Upper lobe of right lung (tissue), 1 donor: Measurements from ENCODE around the gene BSDC1. TPM values are rescaled to one million over a fixed set of nuclear protein-coding genes. Genes with fewer than 3 reads are reported as not detected.

Experiments used
- ATAC-seq: fragments of 200-7000 bp; cut with Tn5 transposase; one replicate; pipeline ENCODE4 v1.9.1; 2020; ENCODE audit warnings: mild to moderate bottlenecking, moderate library complexity
- DNase-seq: peaks from one replicate; pipeline ENCODE4 v3.0.0-alpha.2; 2020
- H3K27ac ChIP-seq: fragments of 200-600 bp; one replicate; pipeline ENCODE4 v1.8.0; 2022
- H3K27me3 ChIP-seq: fragments of 200-600 bp; one replicate; pipeline ENCODE4 v1.8.0; 2022; ENCODE audit warnings: mild to moderate bottlenecking
- H3K36me3 ChIP-seq: fragments of 200-600 bp; one replicate; pipeline ENCODE4 v1.8.0; 2022
- H3K4me1 ChIP-seq: fragments of 200-600 bp; one replicate; pipeline ENCODE4 v1.8.0; 2022
- H3K4me3 ChIP-seq: fragments of 200-600 bp; one replicate; pipeline ENCODE4 v1.8.0; 2022; ENCODE audit warnings: mild to moderate bottlenecking
- H3K9me3 ChIP-seq: fragments of 200-600 bp; one replicate; pipeline ENCODE4 v1.8.0; 2022
- CTCF ChIP-seq: fragments of 200-600 bp; IDR thresholded peaks from one replicate; pipeline ENCODE4 v1.8.0; 2022; ENCODE audit warnings: antibody characterized with exemption
- intact Hi-C: fragments of 100-400 bp; cut with DNase I; formaldehyde crosslinking; loops from one replicate; pipeline ENCODE4 v1.11.0; 2022
- total RNA-seq: library from RNA; stranded (reverse); fragmentation: NEBNext Ultra II Directional; extraction: Animal tissue kit (Norgen Biotek cat#: 25700); gene quantifications from one replicate; pipeline ENCODE4 v1.2.1, GENCODE V29; 2021
- donor health status: DM: no; HTN: yes; CAD: no; lungs with severe emphysema.

BSDC1 gene
- total RNA-seq, 1 donor from 2014 or later: 67.6 TPM

GRCh38 chr1:32346532-32347157 lies 47.6 kb downstream of the BSDC1 start:
- H3K36me3 ChIP-seq: no peaks in the 10 kb centered on the region
- H3K4me1 ChIP-seq: peaks cover 41% of the 10 kb centered on the region
- no peaks in the 10 kb centered on the region for H3K9me3 ChIP-seq
- ATAC-seq: no peak
- intact Hi-C loops: no loop called here
- H3K4me3 ChIP-seq: no peak overlapping the region
- DNase-seq: no peak
- H3K27me3 ChIP-seq: no peaks in the 10 kb centered on the region
- no peak for TF ChIP-seq CTCF
- H3K27ac ChIP-seq: no peak overlapping the region

- peak; percentile 39 for ATAC-seq
- no peak for DNase-seq
- no peak for TF ChIP-seq CTCF
- intact Hi-C loops: no loop called here
- Histone ChIP-seq H3K4me1 (peaks cover 34% of the 10 kb centered on the region), H3K4me3 (no peak overlapping the region), H3K36me3 (no peaks in the 10 kb centered on the region), H3K27me3 (no peaks in the 10 kb centered on the region), H3K9me3 (no peaks in the 10 kb centered on the region), H3K27ac (peak overlapping the region; percentile 2)
These were observed 48.9 kb downstream of the BSDC1 start for GRCh38 chr1:32345289-32345827.

- intact Hi-C loops: no loop called here
- Histone ChIP-seq H3K27ac (no peak overlapping the region), H3K4me3 (no peak overlapping the region), H3K36me3 (no peaks in the 10 kb centered on the region), H3K4me1 (peaks cover 21% of the 10 kb centered on the region), H3K9me3 (no peaks in the 10 kb centered on the region), H3K27me3 (no peaks in the 10 kb centered on the region)
- ATAC-seq (no peak), DNase-seq (no peak)
- TF ChIP-seq CTCF: no peak
These were observed 51.5 kb downstream of the BSDC1 start for GRCh38 chr1:32342704-32343103.

- H3K9me3 ChIP-seq: no peaks in the 10 kb centered on the region
- H3K36me3 ChIP-seq: no peaks in the 10 kb centered on the region
- intact Hi-C loops: no loop called here
- ATAC-seq (peak; percentile 3), DNase-seq (no peak)
- H3K4me1 ChIP-seq: peaks cover 29% of the 10 kb centered on the region
- H3K4me3 ChIP-seq: no peak overlapping the region
- H3K27ac ChIP-seq: no peak overlapping the region
- no peak for TF ChIP-seq CTCF
- no peaks in the 10 kb centered on the region for H3K27me3 ChIP-seq
These were observed 52.3 kb downstream of the BSDC1 start for GRCh38 chr1:32341971-32342370.

GRCh38 chr1:32341186-32341757 lies 53.0 kb downstream of the BSDC1 start:
- intact Hi-C loops: no loop called here

More at GRCh38 chr1:32341186-32341757, 53.0 kb downstream of the BSDC1 start:
- ATAC-seq (no peak), DNase-seq (no peak)
- Histone ChIP-seq H3K27ac (no peak overlapping the region), H3K27me3 (no peaks in the 10 kb centered on the region), H3K9me3 (no peaks in the 10 kb centered on the region), H3K4me3 (no peak overlapping the region), H3K36me3 (no peaks in the 10 kb centered on the region), H3K4me1 (peaks cover 33% of the 10 kb centered on the region)
- TF ChIP-seq CTCF: no peak
